HG02970 (cell line): ENCODE results near the gene MIDN.

Experiments used
- ATAC-seq: cut with Tn5 transposase; IDR thresholded peaks from one replicate; pipeline ENCODE4 v1.9.1; 2021; ENCODE audit warnings: mild to moderate bottlenecking, moderate library complexity, moderate number of reproducible peaks; ENCODE audit not compliant: unreplicated experiment, low FRiP score

The MIDN gene

GRCh38 chr19:1256646-1257474 is 8.5 kb downstream of the MIDN start:
- ATAC-seq: no peak

GRCh38 chr19:1257475-1258162 is 9.2 kb downstream of the MIDN start:
- ATAC-seq: no peak

- ATAC-seq: no peak
Measured at GRCh38 chr19:1258163-1258492, 9.7 kb downstream of the MIDN start.

GRCh38 chr19:1258707-1259205 is 10.4 kb downstream of the MIDN start:
- ATAC-seq: no peak

GRCh38 chr19:1259206-1259875 is 11.0 kb downstream of the MIDN start:
- ATAC-seq: peak; percentile 31

- peak; percentile 3 for ATAC-seq
Measured at GRCh38 chr19:1259876-1260748, 11.7 kb downstream of the MIDN start.

- peak; percentile 46 for ATAC-seq
Measured at GRCh38 chr19:1260749-1261537, 12.6 kb downstream of the MIDN start.

- no peak for ATAC-seq
Measured at GRCh38 chr19:1261538-1261797, 13.1 kb downstream of the MIDN start.

- ATAC-seq: no peak
Measured at GRCh38 chr19:1261798-1262622, 13.6 kb downstream of the MIDN start.

GRCh38 chr19:1262623-1263123 is 14.3 kb downstream of the MIDN start:
- ATAC-seq: no peak

- no peak for ATAC-seq
Measured at GRCh38 chr19:1263188-1263587, 14.8 kb downstream of the MIDN start.

GRCh38 chr19:1264801-1265614 is 16.6 kb downstream of the MIDN start:
- no peak for ATAC-seq

GRCh38 chr19:1265615-1266128 is 17.3 kb downstream of the MIDN start:
- no peak for ATAC-seq

- ATAC-seq: peak; percentile 25
Measured at GRCh38 chr19:1266129-1266915, 17.9 kb downstream of the MIDN start.

GRCh38 chr19:1266916-1267476 is 18.6 kb downstream of the MIDN start:
- peak; percentile 21 for ATAC-seq

GRCh38 chr19:1267477-1268225 is 19.3 kb downstream of the MIDN start:
- no peak for ATAC-seq
